DOHH2 (cell line): ENCODE results near the gene UGT1A5.

Experiments
- CTCF ChIP-seq: fragments of 200-600 bp; sonication (generic); IDR thresholded peaks from one replicate; pipeline ENCODE4 v1.5.1; 2014; ENCODE audit warnings: antibody characterized with exemption, mild to moderate bottlenecking, low read depth, low read length; ENCODE audit not compliant: poor library complexity, severe bottlenecking
- EZH2phosphoT487 ChIP-seq: fragments of 200-600 bp; sonication (generic); IDR thresholded peaks from 2 replicates; pipeline ENCODE4 v1.6.1; 2017; ENCODE audit warnings: borderline replicate concordance, mild to moderate bottlenecking, antibody characterized with exemption, low read length, moderate library complexity, mixed read lengths

GRCh38 chr2:233816334-233816733 lies 103.6 kb downstream of the UGT1A5 start:
- TF ChIP-seq CTCF (no peak), EZH2phosphoT487 (no peak)
